Amygdala (tissue), 56 donors: ENCODE data around the gene DHRS3.
A peak's percentile ranks its signal among the peaks of the same experiment; 100 is the strongest.
"Not testable (repeated sequence)": the region's sequence is repeated elsewhere in the genome, so short reads cannot be mapped to it uniquely, and the experiment has no call there.

Experiments used
- DNase-seq, 56 donors: peaks; one replicate each; lab custom pipeline; 2025; lab: John Stamatoyannopoulos, UW

Gene DHRS3

DNA sequence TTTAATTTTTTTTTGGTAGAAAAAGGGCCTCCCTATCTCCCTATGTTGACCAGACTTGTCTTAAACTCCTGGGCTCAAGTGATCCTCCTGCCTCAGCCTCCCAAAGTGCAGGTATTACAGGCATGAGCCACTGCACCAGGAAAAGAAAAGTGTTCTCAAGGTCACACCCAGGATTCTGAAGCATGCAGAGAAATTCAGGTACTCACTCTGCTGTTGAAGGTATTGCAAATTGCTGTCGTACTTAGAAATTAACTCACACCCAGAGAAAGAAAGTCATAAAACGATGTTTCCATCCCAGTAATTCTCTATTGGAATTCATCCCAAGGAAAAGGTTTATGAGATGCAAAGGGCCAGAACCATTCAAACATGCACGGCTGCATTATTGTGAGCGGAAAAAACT, 73.7 kb downstream of the DHRS3 start:
- DNase-seq: no peak

DNA sequence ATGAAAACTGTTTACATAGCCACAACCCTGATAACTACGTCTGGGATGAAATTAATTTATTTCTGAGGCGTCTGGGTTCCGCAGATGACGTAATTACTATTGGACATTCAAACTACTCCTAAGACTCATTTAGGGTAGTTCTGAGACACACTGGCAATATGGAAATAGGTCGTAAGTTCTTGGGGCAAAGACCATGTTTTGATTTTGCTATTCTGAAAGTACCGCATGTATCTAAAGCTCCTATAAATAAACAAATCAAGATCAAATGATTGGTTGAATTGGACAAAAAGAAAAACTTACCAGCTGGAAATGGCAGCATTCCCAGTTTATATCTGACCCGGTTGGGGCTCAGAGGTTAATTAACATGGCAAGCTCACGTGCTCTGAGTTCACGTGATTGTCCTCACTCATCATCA, 74.3 kb downstream of the DHRS3 start:
- no peak for DNase-seq

DNA sequence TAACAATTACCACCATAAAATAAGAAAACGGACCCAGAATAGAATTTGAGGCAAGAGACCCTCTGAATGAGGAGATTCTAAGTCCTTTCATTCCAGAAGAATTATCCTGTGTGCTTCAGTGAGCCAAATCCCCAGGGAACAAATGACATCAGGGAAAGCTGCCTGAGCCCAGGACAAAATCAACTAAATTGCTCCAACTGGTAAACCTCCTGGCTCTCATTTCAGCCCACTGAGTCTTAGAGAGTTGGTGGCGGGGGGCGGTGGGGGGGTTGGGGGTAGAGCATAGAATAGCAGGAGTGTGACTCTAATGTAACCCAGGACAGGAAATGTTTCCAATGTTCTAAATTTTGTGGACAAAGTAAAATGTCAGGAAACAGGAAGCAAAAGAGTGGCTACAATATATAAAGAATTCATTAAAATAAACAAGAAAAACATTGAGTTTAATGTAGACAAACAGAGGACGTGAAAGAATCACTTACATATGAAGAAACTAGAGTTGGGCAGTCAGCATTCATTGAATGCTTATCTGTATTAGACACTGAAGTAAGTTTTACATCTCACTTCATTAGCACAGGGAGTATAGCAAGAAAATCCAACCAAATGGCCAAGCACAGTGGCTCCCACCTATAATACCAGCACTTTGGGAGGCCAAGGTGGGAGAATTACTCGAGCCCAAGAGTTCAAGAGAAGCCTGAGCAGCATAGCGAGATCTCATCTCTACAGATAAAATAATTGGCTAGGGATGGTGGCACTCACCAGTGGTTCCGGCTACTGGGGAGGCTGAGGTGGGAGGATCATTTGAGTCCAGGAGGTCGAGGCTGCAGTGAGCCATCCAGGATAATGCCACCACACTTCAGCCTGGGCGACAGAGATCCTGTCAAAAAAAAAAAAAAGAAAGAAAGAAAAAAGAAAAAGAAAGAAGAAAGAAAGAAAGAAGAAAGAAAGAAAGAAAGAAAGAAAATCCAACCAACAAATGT, 75.1 kb downstream of the DHRS3 start:
- no peak for DNase-seq

DNA sequence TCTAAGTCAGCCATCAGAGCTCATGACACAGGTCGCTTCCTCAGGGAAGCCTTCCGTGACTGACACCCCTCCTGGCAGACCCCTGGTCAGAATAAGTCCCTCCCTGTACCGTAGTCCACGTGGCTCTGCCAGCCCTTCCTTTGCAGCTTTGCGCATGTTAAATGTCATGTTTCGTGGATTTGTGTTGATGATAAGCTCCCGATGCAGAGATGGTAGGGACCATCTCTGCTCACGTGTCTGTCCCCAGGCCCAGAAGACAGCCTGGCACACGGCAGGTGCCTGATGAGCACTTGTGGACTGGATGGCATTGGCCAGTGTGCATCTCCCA, 75.9 kb downstream of the DHRS3 start:
- DNase-seq: no peak

DNA sequence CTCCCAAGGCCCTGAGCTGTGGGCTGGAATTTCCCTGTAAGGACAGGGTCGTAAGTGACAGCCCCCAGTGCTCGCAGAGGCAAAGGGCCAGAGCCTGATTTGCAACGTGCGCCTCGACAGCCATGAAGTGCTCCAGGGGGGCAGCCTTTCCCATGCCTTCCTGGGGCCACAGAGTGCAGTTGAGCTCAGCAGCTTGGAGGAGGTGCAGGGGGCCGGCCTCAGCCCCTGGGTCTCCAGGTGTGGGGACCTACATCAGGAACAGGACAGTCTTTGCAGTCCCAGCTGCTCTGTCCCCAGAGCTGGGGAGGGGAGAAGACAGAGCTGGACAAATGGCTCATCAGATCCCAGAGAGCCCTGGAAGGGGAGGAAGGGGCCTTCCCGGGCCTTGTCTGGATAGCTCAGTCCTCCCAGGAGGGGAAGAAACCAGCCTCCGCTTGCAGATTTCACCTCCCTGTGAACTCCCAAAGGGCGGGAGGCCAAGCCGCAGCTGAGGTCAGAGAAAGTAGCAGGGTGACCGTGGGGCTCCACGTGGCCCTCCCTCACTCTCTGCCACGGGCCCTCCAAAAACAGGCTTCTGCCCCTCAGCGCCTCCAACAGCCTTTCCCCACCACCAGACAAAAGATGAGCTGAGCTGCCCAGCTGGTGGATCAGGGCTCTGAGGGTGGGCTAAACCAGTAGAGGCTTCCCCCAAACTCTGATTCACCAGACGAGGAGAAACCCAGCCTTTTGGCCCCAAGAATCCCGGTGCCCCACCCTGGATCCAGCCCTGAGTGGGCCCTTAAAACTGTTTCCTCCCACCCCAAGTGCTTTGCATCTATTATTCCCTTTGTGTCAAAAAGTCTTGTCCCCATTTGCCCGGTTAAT, 76.5 kb downstream of the DHRS3 start:
- no peak for DNase-seq

DNA sequence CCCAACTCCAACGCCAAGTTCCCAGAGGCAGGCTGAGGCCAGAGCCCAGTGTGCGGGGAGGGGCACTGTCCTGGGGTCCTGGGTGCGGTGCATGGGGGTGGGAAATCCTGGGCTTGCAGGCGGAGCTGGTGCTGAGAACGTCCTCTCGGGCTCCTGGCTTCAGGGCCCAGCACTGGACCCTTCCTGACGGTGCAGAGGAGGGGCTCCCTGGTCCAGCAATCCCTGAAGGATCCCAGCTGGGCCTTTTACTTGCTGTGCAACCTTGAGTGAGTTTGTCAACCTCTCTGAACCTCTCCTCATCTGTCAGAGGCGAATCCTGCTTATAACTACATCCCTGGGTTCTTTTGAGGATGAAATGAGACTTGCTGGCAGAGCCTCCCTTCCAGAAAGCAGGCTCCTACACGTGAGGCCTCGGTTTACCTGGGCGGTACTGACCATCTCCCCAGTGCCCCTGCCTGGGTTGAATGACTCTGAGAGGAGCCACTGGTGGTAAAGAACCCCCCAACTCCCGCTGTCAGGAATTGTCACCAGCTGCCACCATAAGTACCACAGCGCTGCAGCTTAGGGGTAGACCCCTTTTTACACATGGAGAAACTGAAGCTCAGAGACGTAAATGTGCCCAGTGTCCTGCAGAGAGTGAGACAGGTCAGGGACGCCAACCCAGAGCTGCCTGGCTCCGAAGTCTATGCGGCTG, 77.3 kb downstream of the DHRS3 start:
- DNase-seq: no peak

DNA sequence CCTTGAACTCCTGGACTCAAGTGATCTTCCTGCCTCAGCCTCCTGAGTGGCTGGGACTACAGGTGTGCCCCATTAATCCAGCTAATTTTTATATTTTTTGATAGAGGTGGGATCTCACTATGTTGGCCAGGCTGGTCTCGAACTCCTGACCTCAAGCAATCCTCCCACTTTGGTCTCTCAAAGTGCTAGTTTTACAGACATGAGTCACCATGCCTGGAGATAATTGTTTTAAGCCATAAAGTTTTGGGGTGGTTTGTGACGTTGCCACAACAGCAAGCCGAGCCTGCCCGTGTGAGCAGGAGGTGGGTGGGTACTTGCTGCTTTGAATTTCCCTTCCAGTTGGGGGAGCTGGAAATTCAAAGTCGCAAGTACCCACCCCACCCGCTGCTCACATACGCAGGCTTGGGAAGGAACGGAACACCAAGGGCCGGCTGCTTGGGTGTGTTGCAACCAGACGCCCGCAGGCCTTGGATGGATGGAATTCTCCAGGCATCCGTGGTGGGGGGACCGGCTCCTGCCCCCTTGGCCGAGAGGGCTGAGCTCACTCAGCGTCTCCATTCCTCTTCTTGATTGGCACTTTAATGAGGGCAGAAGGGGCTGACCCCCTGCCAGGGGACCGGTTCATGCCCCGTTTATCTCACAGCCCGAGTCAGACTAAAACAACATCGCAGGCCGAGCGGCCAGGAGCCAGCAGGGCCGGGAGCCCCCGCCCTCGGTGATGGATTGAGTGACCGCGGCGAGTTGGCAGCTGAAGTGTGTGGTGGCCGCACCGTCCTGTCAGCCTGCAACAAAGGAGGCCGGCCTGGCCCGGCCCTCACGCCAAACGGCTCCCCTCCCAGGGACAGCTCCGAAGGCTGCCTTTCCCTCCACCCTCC, 78.1 kb downstream of the DHRS3 start:
- DNase-seq: peak in 4 of 56 donors; percentile 21 to 43 (median 26)

DNA sequence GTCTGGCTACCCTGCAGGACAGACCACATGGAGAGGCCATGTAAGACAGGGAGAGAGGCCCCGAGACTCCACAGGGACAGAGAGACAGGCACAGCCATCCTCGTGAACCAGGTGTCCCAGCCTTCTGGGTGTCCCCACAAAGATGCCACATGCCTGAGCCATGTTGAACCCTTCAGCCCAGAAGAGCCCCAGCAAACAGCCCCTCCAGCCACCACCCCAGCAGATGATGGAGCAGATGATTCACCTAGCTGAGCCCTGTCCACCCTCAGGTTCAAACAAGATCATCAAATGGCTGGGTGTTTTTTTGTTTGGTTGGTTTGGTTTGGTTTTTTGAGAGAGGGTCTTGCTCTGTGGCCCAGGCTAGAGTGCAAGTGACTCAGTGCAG, 78.7 kb downstream of the DHRS3 start:
- DNase-seq: no peak

DNA sequence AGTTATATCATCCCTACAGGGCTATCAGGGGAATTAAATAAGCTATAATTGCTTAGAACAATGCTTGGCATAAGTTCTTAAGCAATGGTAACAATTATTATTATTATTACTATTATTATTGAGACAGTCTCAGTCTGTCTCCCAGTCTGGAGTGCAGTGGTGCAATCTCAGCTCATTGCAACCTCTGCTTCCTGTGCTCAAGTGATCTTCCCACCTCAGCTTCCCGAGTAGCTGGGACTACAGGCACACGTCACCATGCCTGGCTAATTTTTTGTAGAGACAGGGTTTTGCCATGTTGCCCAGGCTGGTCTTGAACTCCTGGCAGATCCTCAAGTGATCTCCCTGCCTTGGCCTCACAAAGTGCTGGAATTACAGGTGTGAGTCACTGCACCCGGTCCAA, 79.5 kb downstream of the DHRS3 start:
- DNase-seq: not testable (repeated sequence)

DNA sequence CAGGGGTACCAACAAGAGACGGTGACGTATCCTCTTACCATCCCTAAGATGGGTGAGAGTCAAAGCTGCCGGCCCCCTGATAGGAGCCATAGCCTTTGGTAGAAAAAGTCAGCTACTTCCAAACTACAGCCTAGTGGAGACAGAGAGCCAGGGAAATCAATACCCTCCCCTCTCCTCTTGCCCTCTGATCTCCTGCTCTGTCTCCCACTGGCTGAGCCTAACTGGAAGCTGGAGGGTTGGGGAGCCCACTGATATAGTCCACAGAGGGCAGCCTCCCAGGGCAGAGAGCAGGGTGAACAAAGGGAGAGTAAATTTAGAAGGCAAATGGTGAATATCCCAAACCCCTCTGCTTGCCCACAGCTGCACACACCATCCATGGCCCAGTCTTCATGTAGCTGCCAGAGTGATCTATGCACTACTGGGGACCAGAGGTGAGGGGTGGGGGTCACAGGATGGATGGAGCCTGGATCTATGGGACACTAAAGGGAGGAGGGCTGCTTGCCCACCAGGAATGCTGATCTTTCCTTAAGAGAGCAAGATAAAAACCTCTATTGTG, 80.0 kb downstream of the DHRS3 start:
- no peak for DNase-seq

DNA sequence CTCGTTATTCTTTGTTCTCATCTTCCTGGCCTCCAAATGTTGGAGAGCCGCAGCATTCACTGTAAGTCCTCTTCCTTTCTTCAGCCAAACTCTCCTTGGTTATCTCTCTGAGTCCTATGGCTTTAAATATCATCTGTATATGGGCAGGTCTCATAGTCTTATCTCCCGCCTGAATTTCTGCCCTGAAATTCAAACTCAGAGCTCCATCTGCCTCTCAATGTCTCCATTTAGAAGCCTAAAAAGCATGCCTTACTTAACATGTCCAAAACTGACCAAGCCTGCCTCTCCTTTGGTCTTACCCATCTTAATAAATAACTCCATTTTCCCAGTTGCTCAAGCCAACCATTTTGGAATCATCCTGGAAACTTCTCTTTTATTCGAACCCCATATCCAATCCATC, 80.7 kb downstream of the DHRS3 start:
- no peak for DNase-seq

DNA sequence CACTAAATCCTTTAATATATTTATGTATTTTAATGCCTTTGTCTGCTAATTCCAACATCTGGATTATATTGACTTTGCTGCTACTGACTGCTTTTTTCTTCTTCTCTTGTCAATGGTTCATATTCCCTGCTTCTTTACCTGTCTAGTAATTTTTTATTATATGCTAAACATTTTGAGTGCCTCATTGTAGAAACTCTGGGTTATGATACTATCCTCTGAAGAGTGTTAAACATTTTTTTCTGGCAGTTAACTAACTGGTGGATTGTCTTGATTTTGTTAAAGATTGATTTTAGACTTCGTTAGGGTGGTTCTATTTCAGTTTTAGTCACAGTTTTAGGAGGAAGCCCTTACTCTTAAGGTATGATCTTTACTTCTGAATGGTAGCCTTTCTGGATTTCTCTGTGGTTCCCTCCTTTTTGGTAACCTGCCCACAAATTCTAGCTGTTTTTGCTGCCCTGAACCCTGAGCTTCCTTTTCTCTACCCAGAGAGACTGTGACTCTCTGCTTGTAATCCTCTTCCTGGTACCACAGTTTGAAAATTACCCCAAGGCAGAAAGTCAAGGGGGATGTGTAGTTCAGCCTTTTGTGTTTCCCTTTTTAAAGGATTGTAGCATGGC, 81.9 kb downstream of the DHRS3 start:
- no peak for DNase-seq

DNA sequence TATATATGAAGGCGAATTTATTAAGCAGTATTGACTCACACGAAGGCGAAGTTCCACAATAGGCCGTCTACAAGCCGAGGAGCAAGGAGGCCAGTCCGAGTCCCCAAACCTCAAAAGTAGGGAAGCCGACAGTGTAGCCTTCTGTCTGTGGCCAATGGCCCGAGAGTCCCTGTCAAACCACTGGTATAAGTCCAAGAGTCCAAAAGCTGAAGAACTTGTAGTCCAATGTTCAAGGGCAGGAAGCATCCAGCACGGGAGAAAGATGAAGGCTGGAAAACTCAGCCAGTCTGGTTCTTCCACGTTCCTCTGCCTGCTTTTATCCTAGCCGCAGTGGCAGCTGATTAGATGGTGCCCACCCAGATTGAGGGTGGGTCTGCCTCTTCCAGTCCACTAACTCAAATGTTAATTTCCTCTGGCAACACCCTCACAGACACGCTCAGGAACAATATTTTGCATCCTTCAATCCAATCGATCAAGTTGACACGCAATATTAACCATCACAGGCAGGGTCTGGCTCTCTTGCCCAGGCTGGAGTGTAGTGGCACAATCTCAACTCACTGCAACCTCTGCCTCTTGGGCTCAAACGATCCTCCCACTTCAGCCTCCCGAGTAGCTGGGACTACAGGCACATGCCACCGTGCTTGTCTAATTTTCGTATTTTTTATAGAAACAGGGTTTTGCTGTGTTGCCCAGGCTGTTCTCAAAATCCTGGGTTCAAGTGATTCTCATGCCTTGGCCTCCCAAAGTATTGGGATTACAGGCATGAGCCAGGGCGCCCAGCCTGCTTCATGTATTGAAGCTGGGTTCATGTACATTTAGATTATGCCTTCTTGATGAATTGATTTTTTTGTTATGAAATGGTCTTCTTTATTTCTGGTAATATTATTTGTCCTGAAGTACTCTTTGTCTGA, 85.3 kb downstream of the DHRS3 start:
- no peak for DNase-seq

DNA sequence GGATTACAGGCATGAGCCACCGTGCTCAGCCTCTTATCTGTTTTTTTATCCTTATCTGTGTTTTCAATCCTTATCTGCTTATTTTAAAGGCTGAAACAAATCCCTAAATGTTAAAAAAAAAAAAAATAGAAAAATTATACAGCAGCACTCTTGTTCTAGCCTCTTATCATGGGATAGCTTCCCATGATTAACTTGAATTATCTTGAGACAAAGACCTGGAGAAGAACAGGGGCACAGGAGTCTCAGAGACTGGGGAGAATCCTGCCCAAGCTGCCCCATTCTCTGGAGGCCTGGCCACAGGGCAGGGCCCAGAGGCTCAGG, 86.9 kb downstream of the DHRS3 start:
- no peak for DNase-seq

DNA sequence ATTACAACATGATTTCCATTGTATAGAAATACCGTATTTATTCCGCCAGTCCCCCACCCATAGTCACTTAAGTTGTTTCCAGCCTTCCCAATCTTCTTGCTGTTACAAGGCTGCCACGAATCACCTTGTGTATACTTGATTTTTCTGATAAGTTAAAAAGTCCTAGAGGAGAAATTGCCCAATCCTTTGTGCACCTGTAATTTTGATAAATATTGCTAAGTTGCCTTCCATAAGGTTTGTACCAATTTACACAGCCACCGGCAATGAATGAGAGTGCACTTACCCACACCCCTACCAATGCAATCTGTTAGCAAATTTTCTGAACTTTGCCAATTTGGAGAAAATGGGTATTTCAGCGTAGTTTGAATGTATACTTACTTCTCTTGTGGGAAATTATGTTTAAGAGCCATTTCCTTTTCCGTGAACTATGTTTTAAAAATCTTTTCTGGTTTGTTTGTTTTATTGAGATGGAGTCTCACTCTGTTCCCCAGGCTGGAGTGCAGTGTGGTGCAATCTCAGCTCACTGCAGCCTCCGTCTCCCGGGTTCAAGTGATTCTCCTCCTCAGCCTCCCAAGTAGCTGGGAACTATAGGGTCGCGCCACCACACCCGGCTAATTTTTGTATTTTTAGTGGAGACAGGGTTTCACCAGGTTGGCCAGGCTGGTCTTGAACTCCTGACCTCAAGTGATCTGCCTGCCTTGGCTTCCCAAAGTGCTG, 87.4 kb downstream of the DHRS3 start:
- DNase-seq: no peak

DNA sequence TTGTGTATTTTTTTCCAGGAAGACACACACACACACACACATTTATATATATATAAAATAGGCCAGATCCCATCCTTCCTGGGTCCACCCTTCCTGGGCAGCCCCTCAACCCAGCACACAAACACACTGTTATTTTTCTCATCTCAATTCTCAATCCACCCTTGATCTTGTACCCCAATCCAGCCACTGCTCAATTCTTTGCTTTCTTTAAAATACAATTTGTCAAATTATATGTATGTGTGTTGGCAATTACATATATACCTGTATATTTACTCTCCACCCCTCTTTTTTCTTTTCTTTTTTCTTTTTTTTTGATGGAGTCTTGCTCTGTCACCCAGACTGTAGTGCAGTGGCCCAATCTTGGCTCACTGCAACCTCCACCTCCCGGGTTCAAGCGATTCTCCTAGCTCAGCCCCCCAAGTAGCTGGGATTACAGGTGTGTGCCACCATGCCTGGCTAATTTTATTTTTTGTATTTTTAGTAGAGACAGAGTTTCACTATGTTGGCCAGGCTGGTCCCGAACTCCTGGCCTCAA, 88.3 kb downstream of the DHRS3 start:
- no peak for DNase-seq
